ENCODE measurements around the gene SKI.
A peak's percentile ranks its signal among the peaks of the same experiment; 100 is the strongest.

The SKI gene

GRCh38 chr1:2199042-2199810, 28.9 kb upstream of the SKI start:
- H3K4me1 ChIP-seq: peaks cover 8 to 48% (median 39%) of the 10 kb centered on the region in 4 donors
- H3K4me3 ChIP-seq: peak overlapping the region; percentile 43 to 56
- H3K27me3 ChIP-seq: no peaks in the 10 kb centered on the region
- peak; percentile 95 to 97 for DNase-seq
- intact Hi-C loops (cut with DNase I; ENCODE audit: low total_unique reads): loop anchor here (5.0 kb wide), 1 partner anchor 33 kb away; no protein-coding TSS in a partner anchor
- H3K36me3 ChIP-seq: no peaks in the 10 kb centered on the region
- no peaks in the 10 kb centered on the region for H3K9me3 ChIP-seq
- H3K27ac ChIP-seq: peak overlapping the region; percentile 86 to 93
- no peak for TF ChIP-seq CTCF (IDR thresholded peaks at IDR 0.05)

GRCh38 chr1:2200308-2200943, 27.7 kb upstream of the SKI start:
- Histone ChIP-seq H3K4me3 (peak overlapping the region in 1 of 2 donors; percentile 56), H3K36me3 (no peaks in the 10 kb centered on the region), H3K4me1 (peaks cover 8 to 48% (median 38%) of the 10 kb centered on the region in 4 donors), H3K27me3 (no peaks in the 10 kb centered on the region), H3K9me3 (no peaks in the 10 kb centered on the region), H3K27ac (peak overlapping the region in 1 of 2 donors; percentile 93)
- no peak for TF ChIP-seq CTCF (IDR thresholded peaks at IDR 0.05)
- intact Hi-C loops (cut with DNase I; ENCODE audit: low total_unique reads): loop anchor here (10.0 kb wide), 1 partner anchor 114 kb away; no protein-coding TSS in a partner anchor
- DNase-seq: no peak

GRCh38 chr1:2201062-2201461, 27.1 kb upstream of the SKI start:
- Histone ChIP-seq H3K27ac (peak overlapping the region in 1 of 2 donors; percentile 93), H3K4me3 (no peak overlapping the region), H3K9me3 (no peaks in the 10 kb centered on the region), H3K27me3 (no peaks in the 10 kb centered on the region), H3K36me3 (no peaks in the 10 kb centered on the region), H3K4me1 (peaks cover 13 to 48% (median 40%) of the 10 kb centered on the region in 4 donors)
- no peak for TF ChIP-seq CTCF (IDR thresholded peaks at IDR 0.05)
- DNase-seq: no peak
- intact Hi-C loops (cut with DNase I; ENCODE audit: low total_unique reads): loop anchor here (10.0 kb wide), 1 partner anchor 114 kb away; no protein-coding TSS in a partner anchor

- intact Hi-C loops (cut with DNase I; ENCODE audit: low total_unique reads): loop anchor here (10.0 kb wide), 1 partner anchor 113 kb away; no protein-coding TSS in a partner anchor
- TF ChIP-seq CTCF (IDR thresholded peaks at IDR 0.05): no peak
- Histone ChIP-seq H3K9me3 (no peaks in the 10 kb centered on the region), H3K36me3 (no peaks in the 10 kb centered on the region), H3K4me3 (no peak overlapping the region), H3K4me1 (peaks cover 13 to 59% (median 50%) of the 10 kb centered on the region in 4 donors), H3K27me3 (no peaks in the 10 kb centered on the region), H3K27ac (no peak overlapping the region)
- DNase-seq: no peak
Observed at GRCh38 chr1:2202008-2202575, 26.0 kb upstream of the SKI start.

- intact Hi-C loops (cut with DNase I; ENCODE audit: low total_unique reads): loop anchor here (10.0 kb wide), 1 partner anchor 112 kb away; no protein-coding TSS in a partner anchor
- DNase-seq: no peak
- H3K27ac ChIP-seq: peak overlapping the region in 1 of 2 donors; percentile 91
- no peaks in the 10 kb centered on the region for H3K27me3 ChIP-seq
- no peak for TF ChIP-seq CTCF (IDR thresholded peaks at IDR 0.05)
- no peaks in the 10 kb centered on the region for H3K36me3 ChIP-seq
- no peaks in the 10 kb centered on the region for H3K9me3 ChIP-seq
- peaks cover 13 to 67% (median 59%) of the 10 kb centered on the region in 4 donors for H3K4me1 ChIP-seq
- no peak overlapping the region for H3K4me3 ChIP-seq
Observed at GRCh38 chr1:2202843-2203601, 25.1 kb upstream of the SKI start.

Data from tibial artery (tissue), 4 donors.